Stromal cell of bone marrow (primary cell): ENCODE data around the gene CCDC86.
"Not testable (repeated sequence)": the region's sequence is repeated elsewhere in the genome, so short reads cannot be mapped to it uniquely, and the experiment has no call there.

Experiments used
- DNase-seq: peaks from one replicate; pipeline ENCODE4 v3.0.0-alpha.2; 2012; ENCODE audit warnings: low read depth

CCDC86 gene, protein sequence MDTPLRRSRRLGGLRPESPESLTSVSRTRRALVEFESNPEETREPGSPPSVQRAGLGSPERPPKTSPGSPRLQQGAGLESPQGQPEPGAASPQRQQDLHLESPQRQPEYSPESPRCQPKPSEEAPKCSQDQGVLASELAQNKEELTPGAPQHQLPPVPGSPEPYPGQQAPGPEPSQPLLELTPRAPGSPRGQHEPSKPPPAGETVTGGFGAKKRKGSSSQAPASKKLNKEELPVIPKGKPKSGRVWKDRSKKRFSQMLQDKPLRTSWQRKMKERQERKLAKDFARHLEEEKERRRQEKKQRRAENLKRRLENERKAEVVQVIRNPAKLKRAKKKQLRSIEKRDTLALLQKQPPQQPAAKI

DNA sequence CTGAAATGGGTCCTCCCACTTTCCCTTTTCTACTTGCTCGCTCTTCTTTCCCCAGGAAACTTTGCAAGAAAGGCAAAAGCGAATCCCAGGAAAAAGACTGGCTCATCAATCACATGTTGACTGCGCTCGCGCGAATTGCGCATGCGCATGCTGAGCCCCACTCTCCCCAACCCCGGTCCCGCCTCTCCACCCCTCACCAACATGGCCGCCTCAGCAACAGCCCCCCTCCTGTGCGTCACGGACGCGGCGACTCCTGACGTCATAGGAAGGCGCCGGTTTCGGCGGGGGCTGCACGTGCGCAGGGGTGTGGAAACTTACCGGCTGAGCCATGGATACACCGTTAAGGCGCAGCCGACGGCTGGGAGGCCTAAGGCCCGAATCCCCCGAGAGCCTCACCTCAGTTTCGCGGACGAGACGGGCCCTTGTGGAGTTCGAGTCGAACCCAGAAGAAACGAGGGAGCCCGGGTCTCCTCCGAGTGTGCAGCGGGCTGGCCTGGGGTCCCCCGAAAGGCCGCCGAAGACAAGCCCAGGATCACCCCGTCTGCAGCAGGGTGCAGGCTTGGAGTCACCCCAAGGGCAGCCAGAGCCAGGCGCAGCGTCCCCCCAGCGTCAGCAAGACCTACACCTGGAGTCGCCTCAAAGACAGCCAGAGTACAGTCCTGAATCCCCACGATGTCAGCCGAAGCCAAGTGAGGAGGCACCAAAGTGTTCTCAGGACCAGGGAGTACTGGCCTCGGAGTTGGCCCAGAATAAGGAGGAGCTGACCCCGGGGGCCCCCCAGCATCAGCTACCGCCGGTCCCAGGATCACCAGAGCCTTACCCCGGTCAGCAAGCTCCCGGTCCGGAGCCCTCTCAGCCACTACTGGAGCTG is at the start of gene CCDC86:
TSS of gene CCDC86 (plus strand) at position 317 of the 871 bp plus-strand sequence. CDS start at position 329, 12 bp downstream.
- DNase-seq = peak; percentile 92

DNA sequence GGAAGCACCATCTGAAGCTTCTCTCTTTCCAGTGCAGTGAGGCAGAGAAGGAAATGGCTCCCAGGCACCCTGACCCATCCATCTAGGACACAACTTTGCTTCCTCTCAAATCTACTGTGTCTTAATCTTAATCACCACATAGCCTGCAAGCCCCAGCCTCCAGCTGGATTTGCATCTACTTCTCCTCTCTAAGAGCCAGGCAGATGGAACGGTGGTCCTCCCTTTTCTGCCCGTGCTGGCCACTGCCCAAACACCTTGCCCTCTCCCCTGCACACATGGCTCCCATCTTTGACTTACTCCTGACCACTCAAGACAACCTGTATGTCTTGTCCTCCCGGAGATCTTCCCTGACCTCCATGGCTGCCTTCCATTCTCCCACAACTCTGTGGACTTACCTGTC is 49.4 kb upstream of the CCDC86 start:
- DNase-seq = no peak

DNA sequence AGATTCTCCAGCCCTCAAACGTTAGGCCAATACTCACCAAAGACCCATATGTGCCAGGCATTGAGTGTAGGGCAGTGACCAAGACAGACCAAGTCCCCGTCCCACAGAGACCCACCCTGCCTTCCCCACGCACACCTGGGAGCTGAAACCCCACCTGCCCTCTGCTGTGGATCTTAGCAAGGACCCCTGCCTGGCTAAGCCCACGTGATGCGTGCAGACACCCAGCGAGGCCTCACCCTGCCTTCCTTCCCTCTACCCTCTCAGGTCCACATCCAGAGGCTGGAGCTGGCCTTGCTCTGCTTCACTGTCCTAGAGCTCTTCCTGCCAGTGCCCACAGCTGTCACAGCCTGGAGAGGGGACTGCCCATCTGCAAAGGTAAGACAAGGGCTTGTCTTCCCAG is 46.6 kb upstream of the CCDC86 start:
- no peak for DNase-seq

DNA sequence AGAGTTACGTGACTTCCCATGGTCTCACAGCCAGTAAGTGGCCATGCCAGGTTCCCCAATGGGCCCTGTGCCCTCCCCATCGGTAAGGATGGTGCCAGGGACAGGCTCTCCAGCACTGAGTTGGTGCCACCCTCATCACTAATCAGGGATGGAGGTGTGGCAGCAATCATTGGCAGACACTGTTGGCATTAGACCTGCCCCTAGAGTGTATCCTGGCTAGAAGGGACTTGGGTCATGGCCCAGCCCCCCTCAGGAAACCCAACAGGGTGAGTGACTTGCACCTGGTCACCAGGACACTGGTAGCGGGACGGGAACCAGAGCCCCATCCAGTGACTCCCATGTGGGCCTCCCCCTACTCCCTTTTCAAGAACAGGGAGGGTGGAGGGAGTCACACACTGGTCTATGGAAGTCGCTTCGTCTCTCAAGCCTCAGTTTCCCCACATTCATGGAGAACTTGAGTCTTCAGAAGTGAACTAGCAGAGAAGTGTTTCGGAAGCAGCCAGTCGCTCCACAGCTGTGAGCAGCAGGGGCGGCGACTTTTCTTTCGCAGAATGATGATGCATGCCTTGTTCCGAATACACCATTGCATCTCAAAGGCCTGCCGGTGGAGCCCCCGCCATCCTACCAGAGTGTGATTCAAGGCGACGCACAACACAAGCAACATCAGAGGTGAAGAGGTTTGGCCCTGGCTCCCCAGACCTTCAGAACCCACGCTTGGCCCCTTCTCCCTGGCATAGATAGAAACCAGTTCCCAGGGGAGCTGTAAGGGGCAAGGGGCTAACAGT is 43.9 kb upstream of the CCDC86 start:
- no peak for DNase-seq

DNA sequence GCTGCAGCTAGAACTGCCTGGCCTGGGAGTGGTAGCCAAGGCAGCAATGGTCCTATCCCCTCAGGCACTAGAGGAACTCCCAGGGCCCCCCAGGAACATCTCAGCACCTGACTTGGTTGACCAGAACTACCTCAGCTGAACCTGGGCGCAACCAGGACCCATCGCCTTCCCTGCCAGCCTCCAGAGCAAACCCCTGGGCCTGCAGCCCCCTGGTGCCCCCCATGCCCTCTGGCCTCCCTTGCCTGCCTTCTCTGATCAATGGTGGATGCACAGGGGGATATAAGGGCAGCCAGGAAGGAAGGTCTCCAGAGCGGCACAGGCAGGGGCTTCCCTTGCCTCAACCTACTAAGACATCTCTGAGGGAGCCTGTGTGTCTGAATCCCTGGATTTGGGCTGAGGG is 43.3 kb upstream of the CCDC86 start:
- DNase-seq = no peak

DNA sequence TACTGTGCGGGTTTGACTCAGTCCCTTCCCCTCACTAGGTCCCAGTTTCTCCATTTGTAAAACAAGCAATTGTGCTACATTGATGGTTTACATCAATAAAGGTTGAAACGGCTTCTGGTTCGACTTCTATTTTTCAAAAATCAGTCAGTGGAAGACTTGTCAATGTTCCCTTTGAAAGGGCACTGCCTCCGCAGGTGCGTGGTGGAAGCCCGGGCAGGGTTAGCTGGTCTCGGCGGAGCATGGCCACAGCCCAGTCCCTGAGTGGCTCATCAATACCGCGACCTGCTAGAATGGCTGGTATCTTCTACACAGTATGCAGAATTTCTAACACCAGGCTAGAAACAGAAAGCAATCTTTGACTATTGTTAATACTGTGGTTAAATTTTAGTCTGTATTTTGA is 40.7 kb upstream of the CCDC86 start:
- no peak for DNase-seq

DNA sequence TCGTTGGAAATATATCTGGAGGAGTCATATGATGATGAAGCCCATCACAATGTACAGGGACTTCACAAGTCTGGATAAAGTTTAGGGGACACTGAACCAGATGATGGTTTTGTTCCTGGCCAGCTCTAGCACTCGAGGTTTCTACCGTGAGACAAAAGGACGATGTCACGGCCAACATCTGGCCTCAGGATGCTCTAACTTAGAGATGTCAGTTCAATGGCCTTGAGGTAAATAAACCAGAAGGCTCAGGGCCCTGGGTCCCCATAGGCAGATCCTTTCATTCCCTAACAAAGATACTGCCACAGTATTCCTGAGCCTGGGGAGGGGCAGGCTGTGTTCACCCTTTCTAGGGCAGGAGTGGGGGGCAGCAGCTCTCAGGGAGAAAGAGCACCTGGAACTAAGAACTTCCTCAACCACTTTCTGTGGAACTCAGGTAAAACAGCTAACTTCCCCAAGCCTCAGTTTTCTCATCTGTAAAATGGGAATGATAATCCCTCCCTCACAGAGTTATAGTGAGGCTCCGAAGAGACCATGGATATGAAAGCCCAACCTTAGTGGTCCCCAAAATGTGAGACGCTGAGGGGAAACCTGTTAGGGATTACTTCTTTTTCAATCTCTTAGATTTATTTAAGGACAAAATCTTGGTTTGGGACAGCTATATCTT is 38.5 kb upstream of the CCDC86 start:
- no peak for DNase-seq

DNA sequence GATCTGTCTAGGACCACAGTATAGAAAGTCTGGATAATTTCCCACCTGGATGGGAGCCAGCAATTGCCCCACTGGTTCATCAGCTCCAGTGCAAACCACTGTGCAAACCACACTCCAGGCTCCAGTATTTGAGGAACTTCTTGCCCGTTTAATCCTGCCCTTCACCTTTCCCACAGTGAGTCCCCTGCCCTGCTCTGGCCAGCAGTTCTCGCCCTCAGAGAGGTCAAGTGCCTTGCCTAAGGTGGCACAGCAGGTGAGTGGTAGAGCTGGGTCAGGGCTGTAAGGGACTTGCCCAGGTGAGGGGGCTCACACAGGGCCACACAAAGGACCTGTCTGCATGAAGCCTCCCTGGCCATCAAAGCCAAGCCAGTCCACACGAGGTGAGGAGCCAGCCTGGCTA is 32.7 kb upstream of the CCDC86 start:
- no peak for DNase-seq

DNA sequence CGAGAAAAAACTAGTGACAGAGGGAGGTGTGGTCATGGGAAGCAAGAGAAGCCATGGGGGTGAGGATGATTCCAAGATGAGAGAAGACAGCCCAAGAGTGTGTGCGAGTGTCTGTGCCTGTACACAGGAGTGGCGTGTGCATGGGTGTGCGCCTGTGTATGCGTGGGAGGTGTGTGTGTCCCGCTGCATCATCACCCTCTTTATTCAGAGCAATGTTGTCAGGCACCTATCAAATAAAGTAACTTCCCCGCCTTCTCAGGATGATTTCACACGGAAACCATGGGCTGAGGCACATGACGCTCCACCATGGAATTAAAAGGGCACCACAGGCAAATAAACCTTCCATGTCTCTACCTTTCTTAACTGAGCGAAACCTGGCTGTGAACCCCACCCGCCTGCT is 32.2 kb upstream of the CCDC86 start:
- no peak for DNase-seq

DNA sequence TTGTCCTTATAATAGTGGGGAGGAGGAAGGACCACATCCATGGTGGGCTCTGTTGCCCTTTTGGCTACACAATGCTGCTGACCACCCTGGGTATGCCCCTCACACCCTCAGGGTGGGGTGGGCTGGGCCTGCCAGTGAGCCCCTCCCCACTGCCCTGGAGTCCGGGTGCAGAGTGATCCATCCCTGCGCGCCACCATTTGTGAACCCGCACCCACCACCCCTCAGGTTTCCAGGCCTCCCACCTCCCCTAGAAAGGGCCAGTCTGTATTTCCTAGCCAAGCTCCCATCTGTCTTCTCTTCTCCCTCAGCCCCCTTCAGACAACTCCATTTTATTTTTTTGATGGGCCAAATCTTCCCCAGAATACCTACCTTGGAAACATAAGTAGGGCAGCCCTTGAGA is 31.8 kb upstream of the CCDC86 start:
- no peak for DNase-seq

DNA sequence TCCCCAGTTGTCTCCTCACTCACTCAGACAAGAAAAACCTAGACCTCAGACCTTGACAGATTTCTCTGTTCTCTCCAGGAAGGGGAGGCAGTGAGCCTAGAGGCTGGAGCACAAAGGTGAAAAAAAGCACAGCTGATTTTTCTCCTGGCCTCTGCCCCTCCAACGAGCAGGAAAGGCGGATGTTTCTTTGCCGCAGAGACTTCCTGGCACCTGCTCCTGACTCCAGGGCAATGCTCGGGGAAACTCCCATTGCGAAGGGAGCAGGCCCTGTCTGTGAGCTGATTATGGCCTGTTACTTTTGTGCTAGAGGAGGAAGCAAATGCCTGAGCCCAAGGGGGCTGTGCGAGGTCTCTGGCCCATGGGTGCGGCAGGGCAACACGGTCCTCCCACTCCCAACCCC is 31.3 kb upstream of the CCDC86 start:
- no peak for DNase-seq

DNA sequence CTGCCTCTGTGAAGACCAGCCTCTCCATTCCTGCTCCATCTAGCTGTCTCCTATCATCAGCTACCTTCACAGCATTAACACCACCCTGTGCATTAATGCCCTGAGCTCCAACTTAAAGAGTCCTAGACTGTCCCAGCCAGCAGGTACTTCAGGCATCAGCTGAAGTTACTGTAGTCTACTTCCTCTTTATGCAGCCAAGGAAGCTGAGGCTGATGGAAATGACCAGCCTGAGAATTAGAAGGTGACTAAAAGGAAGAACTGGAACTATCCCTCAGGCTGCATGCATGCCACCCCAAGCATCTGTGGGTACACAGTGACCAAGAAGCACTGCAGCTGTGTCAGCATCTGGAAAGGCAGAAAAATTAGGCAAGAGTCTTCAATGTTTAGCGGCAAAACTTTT is 28.6 kb upstream of the CCDC86 start:
- DNase-seq = no peak

DNA sequence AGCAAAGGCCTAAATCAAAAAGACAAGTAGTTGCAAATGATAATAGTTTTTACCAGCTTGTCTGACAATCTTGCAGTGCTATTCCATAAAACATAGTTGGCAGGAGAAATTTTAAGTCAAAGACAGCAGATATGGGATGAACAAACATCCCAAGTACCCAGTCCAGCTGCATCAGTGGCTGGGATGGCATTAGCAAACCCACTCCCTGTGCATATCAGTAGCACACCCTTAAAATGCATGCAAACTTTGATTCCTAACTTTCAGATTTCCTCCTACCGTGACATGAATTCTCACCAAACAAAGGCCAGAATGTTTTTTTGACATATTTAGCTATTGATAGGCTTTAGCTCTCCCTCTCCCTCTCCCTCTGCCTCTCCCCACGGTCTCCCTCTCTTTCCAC is 27.8 kb upstream of the CCDC86 start:
- DNase-seq = no peak

DNA sequence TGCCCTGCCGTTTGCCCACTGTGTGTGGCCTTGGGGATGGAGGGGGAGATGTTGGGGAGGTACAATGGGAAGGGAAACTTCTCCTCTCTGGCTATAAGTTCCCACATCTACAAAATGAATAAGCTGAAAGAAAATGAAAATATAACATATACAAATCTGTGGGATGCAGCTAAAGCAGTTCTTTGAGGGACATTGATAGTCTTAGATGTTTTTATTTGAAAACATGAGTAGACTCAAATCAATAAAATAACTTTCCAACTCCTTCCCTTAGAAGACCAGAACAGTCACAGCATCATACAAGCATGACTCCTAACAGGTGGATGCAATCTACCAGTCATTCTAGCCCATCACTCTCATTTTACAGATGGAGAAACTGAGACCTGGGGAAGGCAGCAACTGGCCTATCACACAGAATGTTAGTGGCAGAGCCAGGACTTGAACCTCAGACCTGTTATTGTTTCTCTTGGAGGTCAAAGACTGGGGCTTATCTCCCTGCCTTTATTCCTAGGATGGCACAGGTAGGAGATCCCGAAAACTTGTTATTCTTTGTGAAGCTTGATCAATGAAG is 25.2 kb upstream of the CCDC86 start:
- no peak for DNase-seq

DNA sequence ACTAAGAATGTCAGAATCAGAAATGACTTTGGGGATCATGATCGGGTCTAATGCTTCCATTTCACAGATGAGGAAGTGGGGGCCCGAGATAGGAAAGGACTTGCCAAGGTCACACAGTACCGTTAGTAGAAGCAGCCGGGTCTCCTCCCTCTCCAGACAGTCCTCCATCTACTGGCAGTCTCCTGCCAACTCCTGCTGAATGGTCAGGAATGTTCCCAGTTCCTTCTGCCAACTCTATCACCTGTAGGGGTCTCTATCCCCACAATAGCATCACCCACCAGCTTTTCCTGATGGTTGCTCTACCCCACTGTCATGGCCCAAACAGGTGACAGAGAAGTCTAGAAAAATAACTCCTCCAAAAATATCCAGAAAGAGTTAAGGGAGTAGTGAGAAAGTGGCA is 23.9 kb upstream of the CCDC86 start:
- DNase-seq = no peak

DNA sequence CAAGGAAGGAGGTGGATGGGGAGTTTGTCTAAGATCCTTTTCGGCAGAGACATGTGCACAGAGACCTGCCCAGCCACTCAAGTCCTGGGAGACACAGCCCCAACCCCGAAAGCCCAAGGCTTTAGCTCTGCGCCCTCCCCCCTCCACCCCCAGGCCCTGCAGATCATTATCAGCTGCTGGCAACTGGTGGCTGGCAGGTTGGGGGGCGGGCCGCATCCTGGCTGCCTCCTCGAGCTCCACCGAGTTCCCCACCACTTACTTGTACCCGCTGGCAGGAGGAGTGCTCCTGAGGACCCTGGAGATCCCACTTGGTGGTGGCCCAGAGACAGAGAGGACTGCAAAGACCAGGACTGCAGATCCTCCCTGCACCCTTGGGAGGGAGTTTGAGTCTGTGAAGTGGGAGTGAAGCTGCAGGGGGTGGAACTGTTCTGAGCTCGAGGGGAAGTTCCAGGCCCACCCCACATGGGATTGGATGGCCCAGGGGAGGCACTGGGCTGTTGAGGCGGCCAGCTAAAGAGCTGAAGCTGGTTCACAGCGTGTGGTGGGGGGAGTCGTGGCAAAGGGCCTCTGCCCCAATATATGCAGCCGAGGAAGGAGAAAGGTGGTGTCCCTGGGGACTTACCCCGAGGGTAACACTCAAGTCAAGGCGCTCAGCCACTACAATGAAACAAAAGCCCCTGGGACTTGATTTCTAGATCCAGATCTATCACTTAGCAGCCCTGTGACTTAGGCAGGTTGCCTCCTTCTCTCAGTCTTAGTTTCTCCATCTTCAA is 19.9 kb upstream of the CCDC86 start:
- no peak for DNase-seq

DNA sequence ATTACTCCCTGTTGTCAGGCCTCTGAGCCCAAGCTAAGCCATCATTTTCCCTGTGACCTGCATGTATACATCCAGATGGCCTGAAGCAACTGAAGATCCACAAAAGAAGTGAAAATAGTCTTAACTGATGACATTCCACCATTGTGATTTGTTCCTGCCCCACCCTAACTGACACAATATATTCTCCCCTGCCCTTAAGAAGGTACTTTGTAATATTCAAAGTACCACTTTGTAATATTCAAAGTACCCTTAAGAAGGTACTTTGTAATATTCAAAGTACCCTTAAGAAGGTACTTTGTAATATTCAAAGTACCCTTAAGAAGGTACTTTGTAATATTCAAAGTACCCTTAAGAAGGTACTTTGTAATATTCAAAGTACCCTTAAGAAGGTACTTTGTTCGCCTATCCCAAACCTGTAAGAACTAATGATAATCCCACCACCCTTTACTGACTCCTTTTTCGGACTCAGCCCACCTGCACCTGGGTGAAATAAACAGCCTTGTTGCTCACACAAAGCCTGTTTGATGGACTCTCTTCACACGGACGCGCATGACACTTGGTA is 18.1 kb upstream of the CCDC86 start:
- not testable (repeated sequence) for DNase-seq

DNA sequence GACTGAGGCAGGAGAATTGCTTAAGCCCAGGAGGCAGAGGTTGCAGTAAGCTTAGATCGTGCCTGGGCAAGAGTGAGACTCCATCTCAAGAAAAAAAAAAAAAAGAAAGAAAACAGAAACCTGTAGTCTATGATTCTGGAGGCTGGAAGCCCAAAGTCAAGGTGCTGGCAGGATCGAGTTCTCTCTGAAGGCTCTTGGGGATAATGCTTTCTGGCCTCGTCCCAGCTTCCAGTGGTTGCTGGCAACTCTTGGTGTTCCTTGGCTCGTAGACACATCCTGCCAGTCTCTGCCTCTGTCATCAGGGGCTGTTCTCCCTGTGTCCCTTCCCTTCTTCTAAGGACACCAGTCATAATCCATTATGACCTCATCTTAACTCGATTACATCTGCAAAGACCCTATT is 16.8 kb upstream of the CCDC86 start:
- DNase-seq = no peak

DNA sequence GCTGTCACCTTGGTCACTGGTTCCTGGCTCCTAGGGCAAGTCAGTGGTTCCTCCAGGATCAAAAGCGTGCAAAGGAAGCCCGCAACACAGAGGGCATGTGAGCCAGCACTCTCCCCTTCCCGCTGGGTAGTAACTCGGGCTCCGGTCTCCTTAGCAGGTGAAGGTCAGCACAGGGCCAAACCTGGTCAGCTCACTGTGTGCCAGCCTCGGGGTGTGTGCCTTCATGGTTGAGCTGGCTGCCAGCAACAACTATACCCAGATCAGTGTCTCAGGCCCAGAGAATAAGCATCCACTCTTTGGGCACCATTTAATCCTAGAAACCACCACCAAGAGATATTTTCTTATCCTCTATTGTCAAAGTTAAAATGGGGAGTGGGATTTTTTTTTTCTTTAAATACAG is 16.1 kb upstream of the CCDC86 start:
- DNase-seq = no peak

DNA sequence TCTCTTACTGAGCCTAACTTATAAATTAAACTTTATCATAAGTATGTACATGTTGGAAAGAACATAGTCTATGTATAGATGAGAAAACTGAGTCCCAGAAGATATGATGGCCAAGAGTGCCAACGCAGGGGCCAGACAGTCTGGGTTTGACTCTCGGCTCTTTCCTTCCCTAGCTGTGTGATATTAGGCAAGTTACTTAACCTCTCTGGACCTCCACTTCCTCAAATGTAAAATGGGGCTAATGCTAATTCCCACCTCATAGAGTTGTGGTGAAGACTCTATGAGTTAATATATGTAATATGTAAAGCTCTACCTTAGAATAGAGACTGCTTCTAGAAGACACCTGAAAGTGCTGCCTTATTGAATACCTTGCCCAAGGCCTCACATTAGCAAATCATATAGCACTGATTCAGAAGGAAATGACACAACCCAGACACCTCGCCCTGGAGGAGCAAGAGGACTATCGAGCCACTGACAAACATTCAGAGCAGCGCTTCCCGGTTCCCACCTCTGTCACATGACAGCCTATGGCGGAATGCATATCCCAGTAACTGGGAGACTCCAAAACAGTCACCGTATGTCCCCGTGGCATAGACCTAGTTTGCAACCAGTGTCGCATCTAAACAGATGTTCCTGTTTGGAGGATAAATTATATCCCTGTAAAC is 11.3 kb upstream of the CCDC86 start:
- DNase-seq = no peak
